Measurements from ENCODE around the gene CISD2.
"Not testable (repeated sequence)": the region's sequence is repeated elsewhere in the genome, so short reads cannot be mapped to it uniquely, and the experiment has no call there.

GRCh38 chr4:102896547-102896946, 27.8 kb downstream of the CISD2 start:
- not testable (repeated sequence) for TF ChIP-seq CTCF (IDR thresholded peaks at IDR 0.05; ENCODE audit: insufficient read depth, low read length, poor library complexity, severe bottlenecking); EZH2phosphoT487 (conservative IDR thresholded peaks at IDR 0.05; ENCODE audit: low read length)
